Glomerular visceral epithelial cell (primary cell): Measurements from ENCODE around the gene MTRF1.
"Not testable (repeated sequence)": the region's sequence is repeated elsewhere in the genome, so short reads cannot be mapped to it uniquely, and the experiment has no call there.

ENCODE experiments used
- DNase-seq: peaks from one replicate; pipeline ENCODE4 v3.0.0-alpha.2; 2016; ENCODE audit errors: extremely low spot score

MTRF1 gene

DNA sequence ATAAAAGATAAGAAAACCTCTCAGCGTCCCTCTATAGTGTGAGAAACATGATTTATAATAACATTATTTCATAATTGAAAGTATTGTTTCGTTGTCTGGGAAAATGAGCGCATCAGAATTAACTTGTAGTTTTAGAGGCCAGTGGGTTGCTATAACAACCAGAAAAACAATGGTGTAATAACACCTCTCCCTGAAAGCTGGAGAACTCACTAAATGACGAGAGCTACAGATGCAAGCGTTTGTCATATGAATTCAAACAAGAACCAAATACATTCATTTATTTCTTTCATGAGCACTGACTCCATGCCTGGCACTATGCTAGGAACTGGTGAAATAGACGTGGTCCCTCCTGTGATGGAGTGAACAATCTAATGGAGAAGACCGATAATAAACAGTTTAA lies 85.3 kb downstream of the MTRF1 start:
- no peak for DNase-seq

DNA sequence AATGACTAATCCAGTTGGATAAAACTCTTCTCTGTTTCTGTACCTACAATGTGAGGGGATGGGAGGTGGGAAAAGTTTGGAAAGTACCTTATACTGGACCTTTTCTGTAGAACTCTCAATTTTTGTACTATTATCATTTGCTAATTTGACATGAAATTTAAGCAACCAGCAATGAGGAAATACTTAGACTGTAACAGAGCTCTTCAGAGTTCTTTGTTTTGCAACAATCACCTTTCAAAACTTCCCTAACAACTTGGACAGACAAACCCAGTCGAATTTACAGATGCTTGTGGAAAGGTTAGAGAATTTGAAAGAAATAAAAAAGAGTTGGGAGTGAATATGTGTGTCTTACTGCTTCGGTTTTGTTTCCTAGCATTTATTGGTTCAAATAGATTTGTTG lies 85.8 kb downstream of the MTRF1 start:
- DNase-seq = no peak

GRCh38 chr13:41175576-41175975 lies 87.8 kb downstream of the MTRF1 start:
- DNase-seq = not testable (repeated sequence)
